COR-L47 (cell line): ENCODE measurements around the gene FLT4.
A peak's percentile ranks its signal among the peaks of the same experiment; 100 is the strongest.
"Not testable (repeated sequence)": the region's sequence is repeated elsewhere in the genome, so short reads cannot be mapped to it uniquely, and the experiment has no call there.

Source experiments
- DNase-seq: peaks from one replicate; lab custom pipeline; 2025; lab: John Stamatoyannopoulos, UW

FLT4 gene

GRCh38 chr5:180670157-180670556 lies 20.8 kb upstream of the FLT4 start:
- DNase-seq = no peak

DNA sequence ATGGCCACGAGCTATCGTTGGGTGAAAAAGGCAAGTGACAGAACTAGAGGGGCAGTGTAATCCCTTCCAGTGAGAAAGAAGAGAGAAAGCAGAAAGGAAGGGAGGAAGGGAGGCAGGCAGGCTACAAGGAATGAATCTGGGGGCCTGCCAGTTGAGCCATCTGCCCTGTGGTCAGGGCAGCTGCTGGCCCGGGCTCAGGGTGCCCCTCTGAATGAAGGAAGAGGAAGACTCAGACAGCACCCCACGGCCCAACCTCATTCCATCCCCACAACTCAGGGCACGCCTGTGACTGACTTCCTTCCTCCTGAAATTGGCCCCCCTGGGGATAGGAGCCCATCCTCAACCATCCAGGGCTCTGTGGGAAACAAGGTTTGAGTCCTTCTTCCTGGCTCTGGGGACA lies 20.3 kb upstream of the FLT4 start:
- DNase-seq = no peak

- peak; percentile 26 for DNase-seq
Measured at GRCh38 chr5:180668835-180669596, 19.6 kb upstream of the FLT4 start.

DNA sequence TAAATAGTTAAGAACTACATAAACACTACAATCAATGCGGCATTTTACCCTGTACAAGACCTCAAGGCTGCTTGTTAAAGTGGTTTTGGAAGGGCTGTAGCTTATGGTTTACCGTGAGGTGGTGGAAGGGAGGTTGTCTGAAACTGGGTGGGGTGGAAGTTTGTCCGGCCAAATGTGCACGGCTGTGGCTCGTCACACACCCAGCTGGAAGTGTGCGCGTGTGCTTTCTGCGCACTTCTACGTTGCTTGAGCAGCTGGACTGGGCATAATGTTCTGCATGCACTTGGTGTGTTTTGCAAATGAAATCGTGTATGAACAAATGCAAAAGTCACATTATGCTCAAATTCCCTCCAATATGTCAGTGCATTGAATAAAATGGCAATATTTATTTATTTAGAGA lies 17.4 kb upstream of the FLT4 start:
- DNase-seq = no peak

- DNase-seq = no peak
Measured at GRCh38 chr5:180665682-180666404, 16.4 kb upstream of the FLT4 start.

- DNase-seq = no peak
Measured at GRCh38 chr5:180658774-180659564, 9.6 kb upstream of the FLT4 start.

DNA sequence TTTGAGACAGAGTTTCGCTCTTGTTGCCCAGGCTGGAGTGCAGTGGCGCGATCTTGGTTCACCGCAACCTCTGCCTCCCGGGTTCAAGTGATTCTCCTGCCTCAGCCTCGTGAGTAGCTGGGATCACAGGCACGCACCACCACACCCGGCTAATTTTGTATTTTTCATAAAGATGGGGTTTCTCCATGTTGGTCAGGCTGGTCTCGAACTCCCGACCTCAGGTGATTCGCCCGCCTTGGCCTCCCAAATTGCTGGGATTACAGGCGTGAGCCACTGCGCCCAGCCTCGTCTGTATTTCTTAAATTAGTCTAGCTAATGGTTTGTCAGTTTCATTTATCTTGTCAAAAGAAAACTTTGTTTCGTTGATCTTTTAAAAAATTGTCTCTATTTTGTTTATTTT lies 5.8 kb upstream of the FLT4 start:
- not testable (repeated sequence) for DNase-seq

DNA sequence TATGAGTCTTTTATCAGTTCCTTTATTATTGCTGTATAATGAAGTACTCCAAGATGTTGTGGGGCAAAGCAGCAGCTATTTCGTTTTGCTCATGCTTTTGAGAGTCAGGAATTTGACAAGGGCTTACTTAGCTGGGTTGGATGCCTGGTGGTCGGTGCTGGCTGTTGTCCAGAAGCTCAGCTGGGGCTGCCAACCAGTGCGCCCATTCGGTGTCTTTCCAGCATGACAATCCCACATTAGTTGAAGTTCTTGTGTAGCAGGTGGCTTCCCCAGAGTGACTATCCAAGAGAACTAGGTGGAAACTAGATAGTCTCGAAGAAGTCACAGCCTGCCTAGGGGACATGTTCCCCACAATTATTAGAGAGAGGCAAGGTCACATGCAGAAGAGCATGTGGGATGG lies 3.4 kb upstream of the FLT4 start:
- no peak for DNase-seq

GRCh38 chr5:180652346-180652745 lies 2.9 kb upstream of the FLT4 start:
- no peak for DNase-seq

DNA sequence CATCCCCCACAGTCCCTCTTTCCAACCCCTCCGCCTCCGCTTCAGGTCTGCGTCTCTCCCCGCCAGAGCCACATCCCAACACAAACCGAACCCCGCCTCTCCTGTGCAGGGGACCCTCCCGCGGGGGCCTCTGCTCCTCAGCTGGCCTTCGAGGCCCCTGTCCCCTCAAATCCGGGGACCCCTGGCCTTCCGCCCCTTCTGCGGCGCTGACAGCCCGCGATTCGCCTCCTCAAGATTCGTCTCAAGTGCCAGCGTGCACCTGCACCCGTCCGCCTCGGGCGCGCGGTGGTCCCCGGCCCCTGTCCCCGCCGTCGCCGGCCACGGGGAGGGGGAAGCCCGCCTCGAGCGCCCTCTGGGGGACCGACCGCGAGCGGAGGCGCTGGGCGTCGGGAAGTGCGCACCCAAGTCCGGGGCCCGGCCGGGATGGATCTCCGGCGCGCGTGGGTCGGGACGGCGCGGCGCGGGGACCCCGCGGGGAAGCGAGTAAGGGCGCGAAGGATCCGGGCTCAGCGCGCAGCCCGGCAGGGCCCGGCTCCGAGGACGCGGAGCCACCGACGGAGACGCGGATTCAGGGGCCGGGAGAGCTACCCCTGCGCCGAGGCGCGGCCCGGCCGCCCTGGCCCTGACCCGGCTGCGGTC lies 623 bp downstream of the FLT4 start:
- no peak for DNase-seq

DNA sequence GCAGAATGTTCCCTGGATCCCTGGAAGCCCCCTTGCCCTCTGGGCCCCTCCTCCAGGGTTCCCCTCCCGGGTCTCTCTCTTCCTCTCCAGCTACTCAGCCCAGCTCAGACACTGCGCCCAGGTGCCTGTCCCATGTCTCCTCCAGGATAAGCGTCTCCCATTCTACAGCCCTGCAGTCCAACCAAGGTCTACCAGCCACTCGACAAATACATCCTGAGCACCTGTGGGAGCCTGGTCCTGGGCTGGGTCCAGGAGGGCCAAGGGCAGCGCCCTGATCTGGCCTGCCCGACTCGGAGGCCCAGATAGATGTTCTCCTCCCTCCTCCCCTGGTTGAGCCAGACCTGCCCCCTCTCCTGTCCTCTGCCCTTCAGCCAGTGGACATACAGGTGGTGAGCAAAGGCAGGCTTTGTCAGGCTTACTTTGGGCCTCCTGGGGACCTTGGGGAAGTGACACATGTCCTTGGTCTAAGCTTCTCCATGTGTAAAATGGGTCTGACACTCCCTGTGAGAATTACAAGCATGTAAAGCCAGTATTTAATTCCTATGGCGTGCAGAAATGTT lies 1.4 kb downstream of the FLT4 start:
- no peak for DNase-seq

DNA sequence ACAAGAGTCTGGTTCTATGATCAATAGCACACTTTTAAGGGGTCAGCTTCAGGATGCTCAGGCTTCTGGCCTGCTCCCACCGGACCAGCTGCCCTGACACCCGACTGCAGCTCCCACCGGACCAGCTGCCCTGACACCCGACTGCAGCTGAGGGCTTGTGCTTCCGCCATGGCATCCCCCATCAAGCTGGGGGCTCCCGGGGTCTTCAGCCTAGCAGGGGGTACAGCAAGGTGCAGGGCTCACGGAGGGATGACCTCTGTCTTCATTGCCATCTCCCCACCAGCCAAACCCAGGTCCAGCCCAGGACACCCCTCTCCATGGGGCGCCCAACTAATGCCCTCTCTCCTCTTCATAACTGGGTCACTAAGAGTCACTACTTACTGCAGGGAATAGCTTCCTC lies 1.9 kb downstream of the FLT4 start:
- DNase-seq = no peak

DNA sequence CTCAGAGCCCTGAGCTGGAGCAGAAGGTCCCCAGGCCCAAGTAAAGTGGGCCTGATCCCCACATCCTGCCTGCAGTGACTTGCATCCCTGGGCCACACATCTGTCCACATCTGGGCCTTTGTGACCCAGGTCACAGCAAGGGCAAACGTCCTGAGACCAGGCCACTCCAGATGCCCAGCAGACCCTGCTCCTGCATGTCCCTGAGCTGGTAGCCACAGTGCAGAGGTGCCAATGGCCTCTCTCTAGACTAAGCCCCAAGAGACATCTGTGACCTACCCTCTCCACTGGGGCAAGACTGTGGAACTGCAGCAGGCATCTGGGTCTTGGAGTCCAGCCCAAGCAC lies 2.5 kb downstream of the FLT4 start:
- DNase-seq = no peak

DNA sequence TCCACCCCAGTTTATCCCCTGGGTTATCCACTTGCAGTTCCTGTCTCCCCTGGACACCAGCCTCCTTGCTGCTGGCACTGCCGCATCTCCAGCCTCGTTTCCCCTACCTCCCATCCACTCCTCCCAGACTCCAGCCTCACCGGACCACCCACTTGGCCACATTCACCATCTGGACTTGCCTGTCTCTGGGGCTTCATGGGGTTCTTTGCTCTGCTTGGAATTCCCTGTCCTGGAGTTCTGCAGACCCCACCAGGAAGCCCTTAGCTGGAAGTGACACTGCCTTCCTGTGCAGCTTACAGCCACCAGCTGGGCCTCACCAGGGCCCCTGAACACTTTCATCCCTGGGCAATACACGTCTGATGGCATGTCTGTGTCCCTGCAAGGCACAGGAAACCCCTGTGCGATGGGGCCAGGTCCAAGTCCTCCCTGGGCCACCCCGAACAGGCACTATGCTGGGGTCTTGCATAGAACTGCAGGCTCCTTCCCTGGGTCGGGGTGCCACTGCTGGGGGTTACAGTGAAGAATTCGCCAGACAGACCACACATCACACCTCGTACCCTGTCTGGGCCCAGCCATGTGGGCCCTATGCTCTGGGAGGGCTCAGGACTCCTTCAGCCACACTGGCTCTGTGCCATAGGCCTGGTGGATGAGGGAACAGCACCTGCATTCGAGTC lies 3.0 kb downstream of the FLT4 start:
- no peak for DNase-seq

- no peak for DNase-seq
Measured at GRCh38 chr5:180645274-180646204, 3.9 kb downstream of the FLT4 start.

- no peak for DNase-seq
Measured at GRCh38 chr5:180644825-180645273, 4.6 kb downstream of the FLT4 start.

DNA sequence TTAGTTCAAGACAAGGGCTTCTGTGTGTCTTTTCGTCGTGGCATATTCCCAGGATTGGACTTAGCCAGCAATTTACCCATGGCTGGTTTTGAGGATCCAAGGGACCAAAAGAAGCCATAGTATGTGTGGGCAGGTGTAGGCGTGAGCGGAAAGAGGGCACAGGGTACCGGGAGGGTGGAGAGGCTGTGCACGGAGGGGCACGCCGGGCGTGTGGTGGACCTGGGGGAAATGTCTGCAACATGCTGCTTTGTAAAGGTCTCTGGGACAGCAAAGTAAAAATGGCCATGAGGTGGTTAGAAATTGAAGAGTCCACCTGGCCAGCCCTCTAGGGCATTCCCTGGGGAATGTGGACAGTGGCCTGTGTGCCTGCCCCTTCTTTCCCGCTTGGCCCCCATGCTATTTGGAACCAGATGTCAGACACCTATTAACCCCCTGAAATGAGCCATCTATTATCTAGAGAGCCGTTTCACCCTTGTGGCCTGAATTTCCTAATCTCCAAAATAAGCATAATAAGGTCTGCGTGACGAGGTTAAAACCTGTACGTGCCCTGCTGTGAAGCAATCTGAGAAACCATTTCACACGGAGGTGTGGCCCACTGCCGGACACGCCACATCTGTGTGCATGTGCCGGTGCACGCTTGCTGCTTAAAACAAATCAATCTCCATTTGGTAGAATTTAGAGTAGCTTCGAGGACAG lies 5.1 kb downstream of the FLT4 start:
- DNase-seq = no peak

DNA sequence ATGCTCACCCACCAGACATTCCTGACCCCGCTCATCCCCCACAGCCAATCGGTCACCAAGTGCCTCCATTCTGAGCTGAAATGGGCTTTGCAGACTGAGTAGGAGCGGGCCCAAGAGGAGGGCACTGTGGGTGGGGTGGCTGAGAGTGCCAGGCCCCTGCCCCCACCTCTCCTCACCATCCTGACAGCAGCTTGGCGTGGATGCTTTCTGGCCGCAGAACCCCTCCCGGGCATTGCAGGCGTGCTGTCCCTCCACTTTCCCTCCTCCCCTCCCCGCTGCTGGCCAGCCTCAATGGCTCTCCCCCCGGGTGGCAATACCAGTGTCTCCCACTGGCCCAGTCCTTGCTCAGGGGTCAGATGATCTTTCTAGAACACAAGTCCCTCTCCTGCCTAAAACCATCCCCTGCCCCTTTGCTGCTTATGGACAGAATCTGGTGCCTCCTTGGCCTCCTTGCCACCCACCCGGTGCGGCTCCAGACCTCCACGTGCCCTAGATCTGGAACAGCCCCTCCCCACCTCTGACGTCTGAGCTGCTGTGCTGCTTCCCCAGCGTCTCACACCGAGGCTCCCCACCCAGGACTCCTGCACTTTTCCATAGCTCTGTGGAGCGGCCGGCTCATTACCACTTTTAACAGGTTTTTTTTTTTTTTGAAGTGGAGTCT lies 6.1 kb downstream of the FLT4 start:
- no peak for DNase-seq

GRCh38 chr5:180642779-180643178 lies 6.6 kb downstream of the FLT4 start:
- no peak for DNase-seq
